Gastrocnemius medialis (tissue), 4 donors: ENCODE results near the gene SULT1A1. TPM values are rescaled to one million over a fixed set of nuclear protein-coding genes. Genes with fewer than 3 reads are reported as not detected.
"Not testable (repeated sequence)": the region's sequence is repeated elsewhere in the genome, so short reads cannot be mapped to it uniquely, and the experiment has no call there.

Source experiments
- ATAC-seq, 2 donors: fragments of 150-250 bp; one replicate each; pipeline ENCODE4 v1.9.1; 2016
- DNase-seq, 2 donors: peaks; one replicate each; pipeline ENCODE4 v3.0.0-alpha.2; 2019
- H3K27ac ChIP-seq, 4 donors: fragments of 200-600 bp; sonication (generic); 1 replicate in 1 of 4; 2 replicates in 3 of 4; pipeline ENCODE4 v1.5.1; 2016 to 2018; ENCODE audit warnings: mild to moderate bottlenecking in 2 of 4, moderate library complexity in 1 of 4
- H3K27me3 ChIP-seq, 3 donors: fragments of 200-600 bp; sonication (generic) in 2 of 3; 1 replicate in 1 of 3; 2 replicates in 2 of 3; pipeline versions ENCODE4 v1.5.1 to v1.6.0; 2016 to 2019; ENCODE audit warnings: mild to moderate bottlenecking in 1 of 3, moderate library complexity in 1 of 3
- H3K36me3 ChIP-seq, 2 donors: fragments of 200-600 bp; sonication (generic) in 1 of 2; one replicate each; pipeline ENCODE4 v1.5.1; 2017 to 2018
- H3K4me1 ChIP-seq, 2 donors: fragments of 200-600 bp; sonication (generic) in 1 of 2; one replicate each; pipeline ENCODE4 v1.5.1; 2016 to 2017; ENCODE audit warnings: mild to moderate bottlenecking in 2 of 2
- H3K4me3 ChIP-seq, 4 donors: fragments of 200-600 bp; sonication (generic) in 3 of 4; 1 replicate in 1 of 4; 2 replicates in 3 of 4; pipeline ENCODE4 v1.5.1; 2016 to 2019; ENCODE audit warnings: mild to moderate bottlenecking in 2 of 4
- H3K9me3 ChIP-seq, 3 donors: fragments of 200-600 bp; sonication (generic) in 2 of 3; 1 replicate in 1 of 3; 2 replicates in 2 of 3; pipeline ENCODE4 v1.5.1; 2016 to 2019
- CTCF ChIP-seq, 5 experiments: fragments of 450-650 bp in 3 of 5; fragments of 200-600 bp in 2 of 5; sonication (generic) in 2 of 5; IDR thresholded peaks in 4 of 5; conservative IDR thresholded peaks in 1 of 5; 1 replicate in 4 of 5; 2 replicates in 1 of 5; pipeline ENCODE4 v1.5.1; 2016 to 2019; ENCODE audit warnings: antibody characterized with exemption in 5 of 5, mild to moderate bottlenecking in 3 of 5, moderate library complexity in 3 of 5
- POLR2A ChIP-seq, 2 donors: fragments of 450-650 bp; IDR thresholded peaks; one replicate each; pipeline ENCODE4 v1.6.1; 2017; ENCODE audit warnings: antibody characterized with exemption in 2 of 2, mild to moderate bottlenecking in 2 of 2, moderate library complexity in 2 of 2
- in situ Hi-C, 4 donors: fragments of 200-750 bp; cut with MboI; loops; one replicate each; pipeline versions ENCODE4 v1.15.0 to v1.8.0; 2017; ENCODE audit warnings: low sequenced_read_pairs in 4 of 4
- intact Hi-C: fragments of 100-400 bp; cut with DNase I; formaldehyde crosslinking; loops from one replicate; pipeline ENCODE4 v1.15.1; 2023; ENCODE audit warnings: low total_unique reads
- total RNA-seq, 4 donors: library from RNA; depleted of rRNA; stranded (reverse); fragments of >200 nt; gene quantifications; one replicate each; pipeline versions ENCODE4 v1.1.0 to v1.2.3, GENCODE V29; 2016

SULT1A1 gene
- total RNA-seq, 4 donors from 2014 or later, result 5.7 to 10.0 (median 8.2) TPM

- DNase-seq, result no peak
- TF ChIP-seq CTCF (IDR thresholded peaks at IDR 0.05 in 4 of 5, conservative IDR thresholded peaks at IDR 0.05 in 1 of 5) (no peak), POLR2A (IDR thresholded peaks at IDR 0.05) (no peak)
- Histone ChIP-seq H3K4me3 (no peak overlapping the region), H3K36me3 (no peaks in the 10 kb centered on the region), H3K4me1 (peaks cover 7 to 22% of the 10 kb centered on the region in 2 donors), H3K27ac (peak overlapping the region in 1 of 4 donors; percentile 30), H3K27me3 (no peaks in the 10 kb centered on the region), H3K9me3 (no peaks in the 10 kb centered on the region)
- in situ Hi-C loops, result no loop called here
- intact Hi-C loops, result no loop called here
- ATAC-seq, result peak; percentile 74 to 81
Observed at GRCh38 chr16:28572696-28573510, 36.9 kb downstream of the SULT1A1 start.

- no peak for ATAC-seq
- intact Hi-C loops, result no loop called here
Observed at GRCh38 chr16:28569968-28570752, 39.7 kb downstream of the SULT1A1 start.

GRCh38 chr16:28569021-28569420 is 40.8 kb downstream of the SULT1A1 start:
- ATAC-seq, result no peak
- Histone ChIP-seq H3K4me3 (no peak overlapping the region), H3K4me1 (peaks cover 7 to 22% of the 10 kb centered on the region in 2 donors), H3K27ac (no peak overlapping the region), H3K27me3 (no peaks in the 10 kb centered on the region), H3K36me3 (no peaks in the 10 kb centered on the region), H3K9me3 (no peaks in the 10 kb centered on the region)
- in situ Hi-C loops, result no loop called here
- intact Hi-C loops, result no loop called here
- no peak for DNase-seq
- TF ChIP-seq CTCF (IDR thresholded peaks at IDR 0.05 in 4 of 5, conservative IDR thresholded peaks at IDR 0.05 in 1 of 5) (no peak), POLR2A (IDR thresholded peaks at IDR 0.05) (no peak)

More at GRCh38 chr16:28569968-28570752, 39.7 kb downstream of the SULT1A1 start:
- Histone ChIP-seq H3K4me3 (no peak overlapping the region), H3K27ac (no peak overlapping the region), H3K36me3 (no peaks in the 10 kb centered on the region), H3K27me3 (no peaks in the 10 kb centered on the region), H3K4me1 (peaks cover 7 to 22% of the 10 kb centered on the region in 2 donors), H3K9me3 (no peaks in the 10 kb centered on the region)
- in situ Hi-C loops, result no loop called here
- no peak for DNase-seq
- no peak for TF ChIP-seq CTCF (IDR thresholded peaks at IDR 0.05 in 4 of 5, conservative IDR thresholded peaks at IDR 0.05 in 1 of 5)

GRCh38 chr16:28567292-28567691 is 42.6 kb downstream of the SULT1A1 start:
- H3K4me3 ChIP-seq, result no peak overlapping the region

GRCh38 chr16:28566233-28566925 is 43.5 kb downstream of the SULT1A1 start:
- H3K9me3 ChIP-seq, H3K36me3 ChIP-seq, ATAC-seq, intact Hi-C loops, H3K4me3 ChIP-seq, in situ Hi-C loops, H3K27ac ChIP-seq, DNase-seq, H3K27me3 ChIP-seq: not testable (repeated sequence)
- H3K4me1 ChIP-seq, result peaks cover 11 to 15% of the 10 kb centered on the region in 2 donors

More at GRCh38 chr16:28567292-28567691, 42.6 kb downstream of the SULT1A1 start:
- Histone ChIP-seq H3K4me1 (peaks cover 2 to 12% of the 10 kb centered on the region in 2 donors), H3K27ac (no peak overlapping the region), H3K27me3 (no peaks in the 10 kb centered on the region), H3K36me3 (no peaks in the 10 kb centered on the region), H3K9me3 (no peaks in the 10 kb centered on the region)
- intact Hi-C loops (no loop called here), in situ Hi-C loops (no loop called here)
- no peak for ATAC-seq
- no peak for TF ChIP-seq POLR2A (IDR thresholded peaks at IDR 0.05)
- TF ChIP-seq CTCF (IDR thresholded peaks at IDR 0.05 in 4 of 5, conservative IDR thresholded peaks at IDR 0.05 in 1 of 5), result no peak
- no peak for DNase-seq
